ENCODE data around the gene SNRNP35.
"Not testable (repeated sequence)": the region's sequence is repeated elsewhere in the genome, so short reads cannot be mapped to it uniquely, and the experiment has no call there.

Gene SNRNP35

GRCh38 chr12:123442774-123443173 is 15.2 kb upstream of the SNRNP35 start:
- Mint-ChIP-seq H3K4me3 (no peak overlapping the region), H3K9me3 (no peaks in the 10 kb centered on the region), H3K27ac (no peak overlapping the region), H3K4me1 (peaks cover under 1% of the 10 kb centered on the region), H3K27me3 (no peaks in the 10 kb centered on the region)
- DNase-seq (no peak), ATAC-seq (no peak)

- H3K27ac Mint-ChIP-seq, result no peak overlapping the region
- H3K4me3 Mint-ChIP-seq, result no peak overlapping the region
- no peaks in the 10 kb centered on the region for H3K27me3 Mint-ChIP-seq
- no peak for ATAC-seq
- no peaks in the 10 kb centered on the region for H3K9me3 Mint-ChIP-seq
- peaks cover 14% of the 10 kb centered on the region for H3K4me1 Mint-ChIP-seq
- DNase-seq, result no peak
Measured at GRCh38 chr12:123444092-123445026, 13.6 kb upstream of the SNRNP35 start.

GRCh38 chr12:123445388-123446332 is 12.3 kb upstream of the SNRNP35 start:
- H3K4me3 Mint-ChIP-seq, result no peak overlapping the region
- H3K27me3 Mint-ChIP-seq, result no peaks in the 10 kb centered on the region
- peaks cover 24% of the 10 kb centered on the region for H3K4me1 Mint-ChIP-seq
- ATAC-seq (no peak), DNase-seq (no peak)
- H3K9me3 Mint-ChIP-seq, result no peaks in the 10 kb centered on the region
- no peak overlapping the region for H3K27ac Mint-ChIP-seq

- H3K4me1 Mint-ChIP-seq, result peaks cover 24% of the 10 kb centered on the region
- H3K4me3 Mint-ChIP-seq, result no peak overlapping the region
- ATAC-seq, result no peak
- H3K27ac Mint-ChIP-seq, result no peak overlapping the region
- no peaks in the 10 kb centered on the region for H3K9me3 Mint-ChIP-seq
- DNase-seq, result no peak
- no peaks in the 10 kb centered on the region for H3K27me3 Mint-ChIP-seq
Measured at GRCh38 chr12:123446333-123446713, 11.6 kb upstream of the SNRNP35 start.

- Mint-ChIP-seq H3K27me3 (no peaks in the 10 kb centered on the region), H3K4me1 (peaks cover 24% of the 10 kb centered on the region), H3K27ac (peak overlapping the region; percentile 64 to 72), H3K4me3 (peak overlapping the region; percentile 30 to 33), H3K9me3 (no peaks in the 10 kb centered on the region)
- ATAC-seq (no peak), DNase-seq (no peak)
Measured at GRCh38 chr12:123449249-123449733, 8.6 kb upstream of the SNRNP35 start.

- ATAC-seq, result no peak
- H3K9me3 Mint-ChIP-seq, result no peaks in the 10 kb centered on the region
- no peak overlapping the region for H3K4me3 Mint-ChIP-seq
- H3K27me3 Mint-ChIP-seq, result no peaks in the 10 kb centered on the region
- H3K27ac Mint-ChIP-seq, result peak overlapping the region in 1 of 2 donors; percentile 72
- no peak for DNase-seq
- H3K4me1 Mint-ChIP-seq, result peaks cover 24% of the 10 kb centered on the region
Measured at GRCh38 chr12:123449856-123450255, 8.1 kb upstream of the SNRNP35 start.

- H3K27me3 Mint-ChIP-seq, result no peaks in the 10 kb centered on the region
- no peaks in the 10 kb centered on the region for H3K9me3 Mint-ChIP-seq
- ATAC-seq (no peak), DNase-seq (no peak)
- no peak overlapping the region for H3K4me3 Mint-ChIP-seq
- peaks cover 24% of the 10 kb centered on the region for H3K4me1 Mint-ChIP-seq
- H3K27ac Mint-ChIP-seq, result no peak overlapping the region
Measured at GRCh38 chr12:123450636-123451035, 7.3 kb upstream of the SNRNP35 start.

- H3K27me3 Mint-ChIP-seq, H3K9me3 Mint-ChIP-seq, ATAC-seq, H3K4me3 Mint-ChIP-seq, H3K27ac Mint-ChIP-seq, DNase-seq: not testable (repeated sequence)
- H3K4me1 Mint-ChIP-seq, result peaks cover 24% of the 10 kb centered on the region
Measured at GRCh38 chr12:123452276-123452550, 5.7 kb upstream of the SNRNP35 start.

GRCh38 chr12:123453165-123453564 is 4.8 kb upstream of the SNRNP35 start:
- no peak overlapping the region for H3K4me3 Mint-ChIP-seq
- H3K4me1 Mint-ChIP-seq, result peaks cover 20% of the 10 kb centered on the region
- no peak overlapping the region for H3K27ac Mint-ChIP-seq
- H3K9me3 Mint-ChIP-seq, result no peaks in the 10 kb centered on the region
- DNase-seq (no peak), ATAC-seq (no peak)
- no peaks in the 10 kb centered on the region for H3K27me3 Mint-ChIP-seq

- H3K4me3 Mint-ChIP-seq, ATAC-seq, DNase-seq, H3K9me3 Mint-ChIP-seq, H3K27me3 Mint-ChIP-seq: not testable (repeated sequence)
- H3K4me1 Mint-ChIP-seq, result peaks cover 33% of the 10 kb centered on the region
- peak overlapping the region in 1 of 2 donors; percentile 40 for H3K27ac Mint-ChIP-seq
Measured at GRCh38 chr12:123463174-123463573, 5.2 kb downstream of the SNRNP35 start.

- Mint-ChIP-seq H3K9me3 (no peaks in the 10 kb centered on the region), H3K4me3 (no peak overlapping the region), H3K4me1 (peaks cover 24% of the 10 kb centered on the region), H3K27me3 (no peaks in the 10 kb centered on the region), H3K27ac (no peak overlapping the region)
- no peak for ATAC-seq
- no peak for DNase-seq
Measured at GRCh38 chr12:123465084-123465483, 7.1 kb downstream of the SNRNP35 start.

- no peak overlapping the region for H3K27ac Mint-ChIP-seq
- H3K9me3 Mint-ChIP-seq, result no peaks in the 10 kb centered on the region
- H3K4me1 Mint-ChIP-seq, result peaks cover 7% of the 10 kb centered on the region
- no peak overlapping the region for H3K4me3 Mint-ChIP-seq
- ATAC-seq (peak; percentile 84), DNase-seq (no peak)
- no peaks in the 10 kb centered on the region for H3K27me3 Mint-ChIP-seq
Measured at GRCh38 chr12:123468786-123469185, 10.8 kb downstream of the SNRNP35 start.

- Mint-ChIP-seq H3K4me1 (peaks cover 17% of the 10 kb centered on the region), H3K27me3 (no peaks in the 10 kb centered on the region), H3K9me3 (no peaks in the 10 kb centered on the region), H3K27ac (no peak overlapping the region), H3K4me3 (no peak overlapping the region)
- no peak for DNase-seq
- ATAC-seq, result no peak
Measured at GRCh38 chr12:123469978-123470377, 12.0 kb downstream of the SNRNP35 start.

- Mint-ChIP-seq H3K27me3 (no peaks in the 10 kb centered on the region), H3K9me3 (no peaks in the 10 kb centered on the region), H3K4me1 (peaks cover 17% of the 10 kb centered on the region), H3K4me3 (no peak overlapping the region), H3K27ac (no peak overlapping the region)
- DNase-seq (no peak), ATAC-seq (no peak)
Measured at GRCh38 chr12:123471374-123472068, 13.6 kb downstream of the SNRNP35 start.

GRCh38 chr12:123472438-123472849 is 14.5 kb downstream of the SNRNP35 start:
- Mint-ChIP-seq H3K9me3 (no peaks in the 10 kb centered on the region), H3K4me3 (no peak overlapping the region), H3K4me1 (peaks cover 21% of the 10 kb centered on the region), H3K27ac (no peak overlapping the region), H3K27me3 (no peaks in the 10 kb centered on the region)
- ATAC-seq (no peak), DNase-seq (no peak)
